IPS DF 4.7 (cell line): Measurements from ENCODE around the gene PADI4.

Experiments used
- DNase-seq: peaks from one replicate; pipeline ENCODE4 v3.0.0-alpha.2; 2013; ENCODE audit warnings: low spot score; ENCODE audit errors: extremely low read depth

The PADI4 gene

DNA sequence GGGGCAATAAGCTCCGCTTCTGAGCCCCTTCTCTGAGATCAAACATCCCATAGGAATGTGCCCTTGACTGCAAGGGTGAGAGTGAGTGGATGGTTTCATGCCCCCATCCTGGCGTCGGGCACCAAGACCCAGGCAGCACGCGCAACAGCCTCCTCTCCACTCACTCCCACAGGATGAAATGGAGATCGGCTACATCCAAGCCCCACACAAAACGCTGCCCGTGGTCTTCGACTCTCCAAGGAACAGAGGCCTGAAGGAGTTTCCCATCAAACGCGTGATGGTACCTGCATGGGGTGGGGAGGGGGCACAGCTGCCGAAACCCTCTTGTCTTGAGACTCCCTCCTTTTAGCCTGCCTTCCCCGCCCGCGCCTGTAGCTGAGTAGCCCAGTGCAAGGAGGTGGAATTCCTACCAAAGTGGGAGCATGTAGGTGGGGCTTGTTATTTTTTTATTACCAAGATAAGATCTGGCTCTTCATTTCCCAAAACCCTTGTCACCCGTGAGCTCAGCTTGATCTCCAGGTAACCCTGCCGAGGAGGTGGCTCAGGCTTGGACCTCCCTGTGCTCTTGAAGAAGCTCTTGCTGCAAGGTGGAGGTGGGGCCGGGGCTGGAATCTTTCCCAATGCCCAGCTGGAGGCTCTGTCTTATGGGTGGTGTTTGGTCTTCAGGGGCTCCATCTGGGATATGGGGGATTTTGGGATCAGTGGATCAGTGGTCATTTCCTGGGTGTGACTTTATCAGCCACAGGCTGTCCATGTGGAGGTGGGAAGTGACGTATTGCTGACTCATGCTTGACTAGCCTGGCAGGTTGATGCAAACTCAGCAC lies 40.0 kb downstream of the PADI4 start:
- DNase-seq = no peak

GRCh38 chr1:17348593-17349234 lies 40.7 kb downstream of the PADI4 start:
- DNase-seq = no peak

DNA sequence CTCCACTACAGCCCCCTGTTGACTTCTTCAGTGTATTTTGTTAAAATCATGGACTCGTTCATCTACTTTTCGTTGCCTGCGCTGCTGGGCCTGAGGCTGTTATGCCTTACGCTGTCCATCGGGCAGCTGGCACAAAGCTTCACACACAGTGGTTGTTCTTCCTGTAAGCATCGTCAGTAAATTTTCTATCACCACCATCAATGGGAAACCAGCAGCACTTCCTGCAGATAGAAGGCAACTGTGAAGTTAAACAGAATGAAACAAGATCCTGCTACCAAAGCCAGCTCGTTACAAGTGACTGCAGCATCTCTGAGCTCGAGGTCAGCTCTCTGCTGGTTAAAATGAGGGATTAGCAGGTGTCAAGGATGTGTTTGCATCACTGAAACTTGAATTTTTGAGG lies 42.1 kb downstream of the PADI4 start:
- DNase-seq = no peak

DNA sequence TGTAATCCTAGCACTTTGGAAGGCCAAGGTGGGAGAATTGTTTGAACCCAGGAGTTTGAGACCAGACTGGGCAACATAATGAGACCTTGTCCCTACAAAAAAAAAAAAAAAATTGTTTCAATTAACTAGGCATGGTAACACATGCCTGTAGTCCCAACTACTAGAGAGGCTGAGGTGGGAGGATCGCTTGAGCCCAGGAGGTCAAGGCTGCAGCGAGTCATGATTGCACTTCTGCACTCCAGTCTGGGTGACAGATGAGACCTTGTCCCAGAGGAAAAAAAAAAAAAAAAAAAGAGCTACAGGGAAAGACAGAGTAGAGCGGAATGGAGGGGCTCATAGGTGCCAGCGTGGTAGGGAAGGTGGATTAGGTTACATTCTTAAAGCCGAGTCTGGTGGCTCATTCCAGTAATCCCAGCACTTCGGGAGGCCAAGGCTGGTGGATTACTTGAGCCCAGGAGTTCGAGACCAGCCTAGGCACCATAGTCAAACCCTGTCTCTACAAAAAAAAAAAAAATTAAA lies 43.0 kb downstream of the PADI4 start:
- DNase-seq = no peak

GRCh38 chr1:17351598-17352324 lies 43.8 kb downstream of the PADI4 start:
- DNase-seq = no peak

- DNase-seq = no peak
These were observed 44.5 kb downstream of the PADI4 start for GRCh38 chr1:17352419-17352909.

GRCh38 chr1:17355898-17356297 lies 47.9 kb downstream of the PADI4 start:
- no peak for DNase-seq

DNA sequence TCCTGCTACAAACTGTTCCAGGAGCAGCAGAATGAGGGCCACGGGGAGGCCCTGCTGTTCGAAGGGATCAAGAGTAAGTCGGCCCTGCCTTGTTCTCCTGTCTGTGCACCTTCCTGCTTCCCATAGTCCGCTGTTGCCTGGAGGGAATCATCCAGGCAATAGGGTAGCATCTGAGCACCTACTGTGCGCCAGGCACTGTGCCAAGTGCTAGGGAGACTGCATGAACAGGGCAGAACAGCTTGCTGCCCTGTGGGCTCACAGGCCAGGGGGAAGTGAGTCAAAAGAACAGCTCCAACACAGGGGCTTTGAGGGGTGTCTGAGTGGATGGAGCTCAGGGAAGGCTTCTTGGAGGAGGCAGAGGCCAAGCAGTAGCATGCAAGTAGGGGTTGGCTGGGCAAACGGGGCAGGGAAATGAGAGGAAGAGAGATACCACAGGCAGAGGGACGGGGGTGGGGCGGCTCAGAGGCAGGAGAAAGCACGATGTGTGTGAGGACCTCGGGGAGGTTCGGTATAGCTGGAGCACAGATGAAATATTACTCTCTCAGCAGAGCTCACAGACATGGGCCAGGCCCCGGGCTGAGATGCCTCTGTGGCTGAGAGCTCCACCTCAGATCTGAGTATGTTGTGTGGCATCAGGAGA lies 48.5 kb downstream of the PADI4 start:
- no peak for DNase-seq

GRCh38 chr1:17358557-17358956 lies 50.6 kb downstream of the PADI4 start:
- DNase-seq = no peak

GRCh38 chr1:17359031-17359430 lies 51.0 kb downstream of the PADI4 start:
- no peak for DNase-seq

DNA sequence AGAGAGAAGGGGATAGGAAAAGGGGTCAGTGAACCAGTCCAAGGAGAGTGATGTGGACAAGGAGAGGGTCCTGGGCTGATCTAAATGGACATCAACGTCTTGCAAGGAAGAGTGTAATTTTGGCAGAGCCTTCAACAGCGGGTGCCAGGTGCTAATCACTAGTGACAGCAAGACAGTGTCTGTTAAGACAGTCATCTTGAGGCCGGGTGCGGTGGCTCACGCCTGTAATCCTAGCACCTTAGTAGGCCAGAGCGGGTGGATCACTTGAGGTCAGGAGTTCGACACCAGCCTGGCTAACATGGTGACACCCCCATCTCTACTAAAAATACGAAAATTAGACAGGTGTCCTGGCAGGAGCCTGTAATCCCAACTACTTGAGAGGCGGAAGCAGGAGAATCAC lies 51.8 kb downstream of the PADI4 start:
- no peak for DNase-seq

GRCh38 chr1:17360272-17360956 lies 52.4 kb downstream of the PADI4 start:
- DNase-seq = no peak

GRCh38 chr1:17361687-17362086 lies 53.7 kb downstream of the PADI4 start:
- no peak for DNase-seq

GRCh38 chr1:17363351-17363750 lies 55.4 kb downstream of the PADI4 start:
- no peak for DNase-seq

DNA sequence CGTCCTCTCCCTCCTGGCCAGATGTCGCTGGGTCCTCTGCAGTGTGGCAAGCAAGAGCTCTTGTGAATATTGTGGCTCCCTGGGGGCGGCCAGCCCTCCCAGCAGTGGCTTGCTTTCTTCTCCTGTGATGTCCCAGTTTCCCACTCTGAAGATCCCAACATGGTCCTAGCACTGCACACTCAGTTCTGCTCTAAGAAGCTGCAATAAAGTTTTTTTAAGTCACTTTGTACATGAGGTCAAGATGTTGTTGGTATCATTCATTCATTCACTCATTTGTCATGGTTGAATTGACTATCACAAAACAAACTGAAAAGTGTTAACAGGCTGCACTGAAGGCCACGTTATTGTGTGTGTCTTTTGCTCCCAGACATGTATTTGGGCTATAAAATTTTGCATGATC lies 55.8 kb downstream of the PADI4 start:
- DNase-seq = no peak

- DNase-seq = no peak
These were observed 57.3 kb downstream of the PADI4 start for GRCh38 chr1:17365293-17365692.

- no peak for DNase-seq
These were observed 61.5 kb downstream of the PADI4 start for GRCh38 chr1:17369466-17369865.

GRCh38 chr1:17370618-17371017 lies 62.6 kb downstream of the PADI4 start:
- DNase-seq = no peak

- DNase-seq = no peak
These were observed 63.9 kb downstream of the PADI4 start, which contains the start of gene PADI6 for GRCh38 chr1:17371896-17372295. Gene PADI6, plus strand, starts transcription at chr1:17372196. Its CDS starts 50 bp downstream, at chr1:17372246.

DNA sequence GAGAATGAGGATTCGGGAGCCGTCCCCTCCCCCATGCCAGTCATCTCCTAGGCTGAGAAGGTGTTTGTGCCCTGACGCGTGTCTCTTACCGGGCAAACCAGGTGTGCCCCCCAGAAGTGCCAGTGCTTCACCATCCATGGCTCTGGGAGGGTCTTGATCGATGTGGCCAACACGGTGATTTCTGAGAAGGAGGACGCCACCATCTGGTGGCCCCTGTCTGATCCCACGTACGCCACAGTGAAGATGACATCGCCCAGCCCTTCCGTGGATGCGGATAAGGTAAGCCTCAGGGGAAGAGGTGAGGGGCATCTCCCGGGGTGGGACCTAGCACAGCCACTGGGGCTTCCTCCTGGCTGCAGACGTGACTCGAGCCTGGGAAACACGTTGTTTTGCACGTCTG lies 65.0 kb downstream of the PADI4 start:
- no peak for DNase-seq

- DNase-seq = no peak
These were observed 67.7 kb downstream of the PADI4 start for GRCh38 chr1:17375651-17376050.
